Panc1 (cell line): ENCODE data around the gene MMP11. TPM values are rescaled to one million over a fixed set of nuclear protein-coding genes. Genes with fewer than 3 reads are reported as not detected.
A peak's percentile ranks its signal among the peaks of the same experiment; 100 is the strongest.

Source experiments
- ATAC-seq: fragments of 200-7000 bp; cut with Tn5 transposase; 2 replicates; pipeline ENCODE4 v1.9.1; 2020; ENCODE audit warnings: mild to moderate bottlenecking, moderate library complexity
- BruUV-seq: library from RNA; stranded (reverse); fragments of 400-500 nt; replicated peaks from 2 replicates; lab custom pipeline; 2021; lab: Mats Ljungman, UMichigan
- CTCF ChIA-PET: fragments of 300-600 bp; sonication (Branson Sonifier 250); formaldehyde crosslinking; loops from one replicate; lab custom pipeline; 2022; ENCODE audit warnings: antibody characterized with exemption; lab: Charles Lee
- POLR2A ChIA-PET: fragments of 300-600 bp; sonication (Branson Sonifier 250); formaldehyde crosslinking; loops from one replicate; lab custom pipeline; 2022; ENCODE audit warnings: antibody characterized with exemption; lab: Charles Lee
- DNase-seq: peaks from one replicate; pipeline ENCODE4 v3.0.0-alpha.2; 2010; ENCODE audit warnings: low read depth, low spot score
- H3K27ac ChIP-seq: 2 replicates; pipeline ENCODE4 v1.5.1; 2011; ENCODE audit warnings: mild to moderate bottlenecking, low read length, inconsistent platforms
- H3K27me3 ChIP-seq: fragments of 200-500 bp; sonication (Bioruptor generic); 2 replicates; pipeline ENCODE4 v1.6.0; 2014; ENCODE audit warnings: low read length, inconsistent platforms; ENCODE audit not compliant: control insufficient read depth, insufficient read depth
- H3K36me3 ChIP-seq: fragments of 200-500 bp; sonication (Bioruptor generic); 2 replicates; pipeline ENCODE4 v1.5.1; 2014; ENCODE audit warnings: inconsistent platforms, mild to moderate bottlenecking, low read length, moderate library complexity; ENCODE audit not compliant: control insufficient read depth, insufficient read depth
- H3K4me1 ChIP-seq: 2 replicates; pipeline ENCODE4 v1.5.1; 2011; ENCODE audit warnings: inconsistent platforms, mild to moderate bottlenecking, low read length, moderate library complexity; ENCODE audit not compliant: control insufficient read depth, insufficient read depth
- H3K4me3 ChIP-seq, 2 experiments: 2 replicates each; pipeline ENCODE4 v1.5.1; 2011 to 2012; ENCODE audit warnings: low read depth in 2 of 2, low read length in 2 of 2, mild to moderate bottlenecking in 2 of 2, inconsistent platforms in 1 of 2, moderate library complexity in 1 of 2
- H3K9me3 ChIP-seq: fragments of 200-500 bp; sonication (Bioruptor generic); 2 replicates; pipeline ENCODE4 v1.5.1; 2014; ENCODE audit warnings: low read depth, mild to moderate bottlenecking, inconsistent platforms, low read length, moderate library complexity; ENCODE audit not compliant: control insufficient read depth, insufficient read depth
- CTCF ChIP-seq: fragments of 450-650 bp; IDR thresholded peaks from 2 replicates; pipeline ENCODE4 v1.5.1; 2017; ENCODE audit warnings: mild to moderate bottlenecking
- POLR2AphosphoS5 ChIP-seq: IDR thresholded peaks from 2 replicates; pipeline ENCODE4 v1.6.1; 2012; ENCODE audit warnings: mild to moderate bottlenecking, low read depth, low read length, moderate library complexity
- REST ChIP-seq, 2 experiments: IDR thresholded peaks; 2 replicates each; pipeline ENCODE4 v1.6.1; 2011 to 2012; ENCODE audit warnings: low read depth in 2 of 2, control low read depth in 1 of 2, low read length in 1 of 2, mild to moderate bottlenecking in 1 of 2, moderate library complexity in 1 of 2; ENCODE audit not compliant: insufficient read depth in 1 of 2
- SIN3A ChIP-seq: IDR thresholded peaks from 2 replicates; pipeline ENCODE4 v1.6.1; 2012; ENCODE audit warnings: low read depth, mild to moderate bottlenecking, low read length, moderate library complexity, borderline replicate concordance; ENCODE audit not compliant: insufficient read depth
- TCF7L2 ChIP-seq: IDR thresholded peaks from 2 replicates; pipeline ENCODE4 v1.6.1; 2011; ENCODE audit warnings: mild to moderate bottlenecking, low read depth, low read length, inconsistent platforms
- in situ Hi-C: cut with HindIII; loops from 2 replicates; pipeline ENCODE4 v1.10.0; 2016; ENCODE audit warnings: low sequenced_read_pairs, low pct_unique_long_range_greater_than_20kb
- intact Hi-C: fragments of 100-400 bp; cut with micrococcal nuclease; formaldehyde crosslinking; loops from one replicate; pipeline ENCODE4 v1.10.0; 2022; ENCODE audit not compliant: unreplicated experiment
- total RNA-seq: library from RNA; stranded (reverse); gene quantifications from one replicate; pipeline ENCODE4 v1.2.1, GENCODE V29; 2021; ENCODE audit not compliant: unreplicated experiment

Gene MMP11
- total RNA-seq, 1 experiment from 2014 or later: 3.0 TPM

GRCh38 chr22:23773483-23774113 is 949 bp downstream of the MMP11 start:
- BruUV-seq: no TSS peak
- no peaks in the 10 kb centered on the region for H3K9me3 ChIP-seq
- ChIA-PET CTCF (no interaction called here), POLR2A (interaction anchor here (1.0 kb wide), 1 partner anchor 20 kb away, joined by 3 read pairs; no protein-coding TSS in a partner anchor)
- H3K27me3 ChIP-seq: no peaks in the 10 kb centered on the region
- intact Hi-C loops: loop anchor here (10.0 kb wide), 1 partner anchor 71 kb away; no protein-coding TSS in a partner anchor
- TF ChIP-seq SIN3A (no peak), TCF7L2 (no peak), POLR2AphosphoS5 (no peak), CTCF (no peak), REST (IDR thresholded peaks at IDR 0.05; ENCODE audit: insufficient read depth in 1 of 2, low read depth in 2 of 2, low read length in 1 of 2) (no peak)
- H3K36me3 ChIP-seq: no peaks in the 10 kb centered on the region
- no peak overlapping the region for H3K27ac ChIP-seq
- in situ Hi-C loops: no loop called here
- H3K4me3 ChIP-seq: peak overlapping the region in 1 of 2 experiments; percentile 26; a peak in 1 of 4 replicates
- no peaks in the 10 kb centered on the region for H3K4me1 ChIP-seq
- DNase-seq (no peak), ATAC-seq (no peak)

- no peaks in the 10 kb centered on the region for H3K9me3 ChIP-seq
- DNase-seq: no peak
- H3K4me3 ChIP-seq: no peak overlapping the region
- ChIA-PET POLR2A (interaction anchor here (0.7 to 1.0 kb wide), 2 partner anchors 13 to 19 kb away, joined by 3 to 4 read pairs; partner anchors contain the start of gene SMARCB1), CTCF (no interaction called here)
- H3K27ac ChIP-seq: no peak overlapping the region
- intact Hi-C loops: loop anchor here (10.0 kb wide), 1 partner anchor 70 kb away; no protein-coding TSS in a partner anchor
- no peaks in the 10 kb centered on the region for H3K4me1 ChIP-seq
- no peak for ATAC-seq
- BruUV-seq: no TSS peak
- in situ Hi-C loops: no loop called here
- TF ChIP-seq CTCF (no peak), POLR2AphosphoS5 (no peak), SIN3A (no peak), TCF7L2 (no peak), REST (IDR thresholded peaks at IDR 0.05; ENCODE audit: insufficient read depth in 1 of 2, low read depth in 2 of 2, low read length in 1 of 2) (no peak)
- H3K36me3 ChIP-seq: no peaks in the 10 kb centered on the region
- no peaks in the 10 kb centered on the region for H3K27me3 ChIP-seq
Measured at GRCh38 chr22:23774114-23774921, 1.7 kb downstream of the MMP11 start.
